Measurements from ENCODE around the gene HASPIN. TPM values are rescaled to one million over a fixed set of nuclear protein-coding genes. Genes with fewer than 3 reads are reported as not detected.
A peak's percentile ranks its signal among the peaks of the same experiment; 100 is the strongest.

HASPIN gene
- total RNA-seq, 4 donors from 2014 or later = 0.13 to 0.15 TPM; not detected in 2

DNA sequence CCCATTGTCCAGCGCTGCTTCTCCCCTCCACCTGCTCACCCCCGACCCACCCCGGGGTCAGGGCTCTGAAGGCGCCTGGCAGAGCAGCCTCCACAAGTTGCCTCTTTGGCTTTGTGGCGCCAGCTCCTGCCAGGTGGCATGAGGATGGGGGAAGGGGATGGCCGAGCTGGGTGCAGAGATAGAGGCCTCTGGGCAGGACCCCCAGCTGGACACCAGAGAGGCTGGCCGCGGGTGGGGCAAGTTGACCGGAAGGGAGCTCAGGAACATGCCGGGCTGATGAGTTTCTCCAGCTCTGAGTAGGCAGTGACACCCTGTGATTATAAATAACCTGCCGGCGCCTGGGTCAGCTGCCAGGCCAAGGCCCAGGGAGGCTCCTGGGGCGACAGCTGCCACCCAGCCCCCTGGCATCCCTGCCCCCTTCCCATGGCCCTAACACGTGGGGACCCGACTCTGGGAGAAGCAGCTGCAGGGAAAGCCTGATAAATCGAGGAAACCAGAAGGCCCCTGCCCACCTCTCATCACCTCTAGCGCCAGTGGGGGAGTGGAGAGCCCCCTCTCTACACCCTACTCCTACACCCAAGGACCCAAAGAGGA, 28.5 kb upstream of the HASPIN start:
- TF ChIP-seq POLR2AphosphoS5 (IDR thresholded peaks at IDR 0.05) = no peak
- TF ChIP-seq POLR2A (IDR thresholded peaks at IDR 0.05) = no peak
- no peak for TF ChIP-seq EP300 (IDR thresholded peaks at IDR 0.05)
- TF ChIP-seq, protein P1, sequence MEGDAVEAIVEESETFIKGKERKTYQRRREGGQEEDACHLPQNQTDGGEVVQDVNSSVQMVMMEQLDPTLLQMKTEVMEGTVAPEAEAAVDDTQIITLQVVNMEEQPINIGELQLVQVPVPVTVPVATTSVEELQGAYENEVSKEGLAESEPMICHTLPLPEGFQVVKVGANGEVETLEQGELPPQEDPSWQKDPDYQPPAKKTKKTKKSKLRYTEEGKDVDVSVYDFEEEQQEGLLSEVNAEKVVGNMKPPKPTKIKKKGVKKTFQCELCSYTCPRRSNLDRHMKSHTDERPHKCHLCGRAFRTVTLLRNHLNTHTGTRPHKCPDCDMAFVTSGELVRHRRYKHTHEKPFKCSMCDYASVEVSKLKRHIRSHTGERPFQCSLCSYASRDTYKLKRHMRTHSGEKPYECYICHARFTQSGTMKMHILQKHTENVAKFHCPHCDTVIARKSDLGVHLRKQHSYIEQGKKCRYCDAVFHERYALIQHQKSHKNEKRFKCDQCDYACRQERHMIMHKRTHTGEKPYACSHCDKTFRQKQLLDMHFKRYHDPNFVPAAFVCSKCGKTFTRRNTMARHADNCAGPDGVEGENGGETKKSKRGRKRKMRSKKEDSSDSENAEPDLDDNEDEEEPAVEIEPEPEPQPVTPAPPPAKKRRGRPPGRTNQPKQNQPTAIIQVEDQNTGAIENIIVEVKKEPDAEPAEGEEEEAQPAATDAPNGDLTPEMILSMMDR (IDR thresholded peaks at IDR 0.05) = no peak
- H3K4me1 ChIP-seq = peaks cover 0 to 24% (median 9%) of the 10 kb centered on the region in 3 donors
- H3K9me3 ChIP-seq = peaks cover 0 to 13% (median 0%) of the 10 kb centered on the region in 3 donors
- H3K27me3 ChIP-seq = peaks cover 83% of the 10 kb centered on the region
- 0 to 14% methylated on average over 1 to 4 of the region's 17 CpGs for WGBS, 2 donors (ENCODE audit: low coverage in 1 of 2)
- no peaks in the 10 kb centered on the region for H3K36me3 ChIP-seq
- peak overlapping the region in 1 of 2 donors; percentile 48 for H3K4me3 ChIP-seq
- no peak overlapping the region for H3K27ac ChIP-seq
- ATAC-seq = no peak

DNA sequence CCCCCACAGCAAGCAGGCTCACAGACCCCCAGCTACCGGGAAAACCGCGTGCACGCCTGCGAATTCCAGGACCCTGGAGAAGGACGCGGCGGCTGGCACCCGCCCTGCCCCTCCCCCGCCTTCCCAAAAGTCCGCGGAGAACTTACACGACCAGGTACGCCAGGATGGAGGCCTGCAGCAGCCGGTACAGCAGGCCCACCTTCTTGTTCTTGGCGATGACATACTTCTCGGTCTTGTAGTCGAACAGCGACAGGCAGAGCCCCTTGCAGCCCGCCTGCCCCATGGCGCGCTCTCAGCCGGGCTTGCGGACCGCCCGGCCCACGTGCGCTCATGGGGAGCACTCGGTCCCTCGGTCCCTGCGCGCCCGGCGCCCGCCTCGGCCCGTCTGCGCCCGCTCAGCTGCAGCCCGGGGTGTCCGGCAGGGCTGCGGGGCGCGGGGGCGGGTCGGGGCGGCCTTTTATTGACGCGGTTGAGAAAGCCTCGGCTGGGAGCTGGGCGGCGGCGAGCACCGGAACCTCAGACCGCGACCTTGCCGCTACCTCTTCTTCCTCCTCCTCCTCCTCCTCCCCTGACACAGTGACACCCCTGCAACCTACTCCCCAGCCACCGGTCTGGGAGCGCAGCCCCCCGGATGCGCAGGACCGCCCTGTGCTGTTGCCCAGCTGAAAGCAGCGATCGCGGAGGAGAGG, 27.8 kb upstream of the HASPIN start, which contains the start of gene P2RX5:
P2RX5 (minus strand) TSS at position 433 of the 689 bp plus-strand sequence; CDS start at position 283, 150 bp downstream.
- ATAC-seq = peak; percentile 31
- Histone ChIP-seq H3K9me3 (peaks cover 0 to 13% (median 0%) of the 10 kb centered on the region in 3 donors), H3K27ac (no peak within 1 kb of the TSS), H3K27me3 (peaks cover 76% of the 10 kb centered on the region), H3K4me3 (peak within 1 kb of the TSS in 1 of 2 donors; percentile 48), H3K36me3 (no peaks in the 10 kb centered on the region), H3K4me1 (peaks cover 0 to 24% (median 9%) of the 10 kb centered on the region in 3 donors)
- WGBS, 2 donors (ENCODE audit: low coverage in 1 of 2) = 0% methylated on average over 3 of the region's 65 CpGs; no CpG with 5 or more reads in 1 of the 2 donors
- TF ChIP-seq, protein P1 (IDR thresholded peaks at IDR 0.05) = no peak
- TF ChIP-seq EP300 (IDR thresholded peaks at IDR 0.05) (no peak), POLR2AphosphoS5 (IDR thresholded peaks at IDR 0.05) (no peak), POLR2A (IDR thresholded peaks at IDR 0.05) (no peak)

DNA sequence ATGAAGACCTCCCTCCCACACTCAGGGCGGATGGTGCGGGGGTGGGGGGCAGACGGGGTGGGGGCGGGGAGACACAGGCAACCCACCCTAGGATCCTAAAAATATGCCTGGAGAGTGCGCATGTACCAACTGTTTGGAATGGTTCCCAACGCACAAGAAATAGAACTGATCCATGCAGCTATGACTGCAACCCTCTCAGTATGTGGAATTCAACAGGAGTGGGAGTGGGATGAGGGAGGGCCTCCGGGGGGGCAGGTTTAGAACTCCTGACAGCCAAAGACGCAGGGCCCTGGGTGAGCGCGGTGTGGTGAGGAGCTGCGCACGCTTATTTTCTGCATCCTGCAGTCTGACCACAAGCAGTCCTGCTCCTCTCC, 26.6 kb upstream of the HASPIN start:
- no peak overlapping the region for H3K4me3 ChIP-seq
- WGBS, 2 donors (ENCODE audit: low coverage in 1 of 2) = 22 to 67% methylated on average over 3 of the region's 12 CpGs
- ATAC-seq = no peak
- no peak overlapping the region for H3K27ac ChIP-seq
- H3K4me1 ChIP-seq = peaks cover 0 to 24% (median 9%) of the 10 kb centered on the region in 3 donors
- peaks cover 64% of the 10 kb centered on the region for H3K27me3 ChIP-seq
- H3K36me3 ChIP-seq = no peaks in the 10 kb centered on the region
- TF ChIP-seq POLR2AphosphoS5 (IDR thresholded peaks at IDR 0.05) = no peak
- TF ChIP-seq EP300 (IDR thresholded peaks at IDR 0.05) = no peak
- TF ChIP-seq, protein P1 (IDR thresholded peaks at IDR 0.05) = no peak
- no peak for TF ChIP-seq POLR2A (IDR thresholded peaks at IDR 0.05)
- H3K9me3 ChIP-seq = peaks cover 0 to 13% (median 0%) of the 10 kb centered on the region in 3 donors

DNA sequence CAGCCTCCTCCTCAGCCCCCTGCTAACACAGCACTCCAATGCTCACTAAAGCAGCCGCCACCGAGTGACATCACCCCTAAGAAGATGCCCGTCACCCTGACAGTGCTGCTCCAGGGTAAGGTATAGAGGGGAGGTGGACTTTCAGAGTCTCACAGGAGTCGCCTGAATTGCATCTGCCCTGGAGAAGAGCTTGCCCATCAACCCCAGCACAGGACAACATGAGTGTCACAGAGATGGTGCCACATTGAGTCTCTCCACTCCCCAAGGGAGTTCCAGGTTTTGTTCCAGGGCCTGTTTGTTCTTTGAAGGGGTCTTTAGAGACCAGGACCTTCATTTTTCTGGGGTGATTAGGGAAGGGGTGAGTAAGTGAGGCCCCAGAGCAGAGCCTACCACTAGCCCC, 25.6 kb upstream of the HASPIN start:
- TF ChIP-seq POLR2AphosphoS5 (IDR thresholded peaks at IDR 0.05) (no peak), EP300 (IDR thresholded peaks at IDR 0.05) (no peak), POLR2A (IDR thresholded peaks at IDR 0.05) (no peak)
- TF ChIP-seq, protein P1 (IDR thresholded peaks at IDR 0.05) = no peak
- Histone ChIP-seq H3K9me3 (peaks cover 0 to 13% (median 0%) of the 10 kb centered on the region in 3 donors), H3K27ac (no peak overlapping the region), H3K4me1 (peaks cover 0 to 24% (median 9%) of the 10 kb centered on the region in 3 donors), H3K4me3 (no peak overlapping the region), H3K36me3 (no peaks in the 10 kb centered on the region), H3K27me3 (peaks cover 54% of the 10 kb centered on the region)
- no peak for ATAC-seq
- no CpG with 5 or more reads among the region's 4 CpGs for WGBS, 2 donors (ENCODE audit: low coverage in 1 of 2)

Data from gastroesophageal sphincter (tissue), 4 donors.